CD4-positive, alpha-beta T cell treated with Interleukin-10 for 1 hour (primary cell): ENCODE measurements around the gene LEKR1.

ENCODE experiments used
- DNase-seq: peaks from one replicate; pipeline ENCODE4 v3.0.0-alpha.2; 2020

Gene LEKR1

GRCh38 chr3:157065201-157065600, 239.0 kb downstream of the LEKR1 start:
- no peak for DNase-seq

- DNase-seq: no peak
These were observed 240.4 kb downstream of the LEKR1 start for GRCh38 chr3:157066335-157067098.

GRCh38 chr3:157067114-157067513, 241.0 kb downstream of the LEKR1 start:
- DNase-seq: peak; percentile 60

GRCh38 chr3:157069406-157069805, 243.3 kb downstream of the LEKR1 start:
- DNase-seq: no peak

GRCh38 chr3:157069846-157070677, 243.9 kb downstream of the LEKR1 start:
- DNase-seq: no peak

- no peak for DNase-seq
These were observed 244.5 kb downstream of the LEKR1 start for GRCh38 chr3:157070678-157070999.

- no peak for DNase-seq
These were observed 245.8 kb downstream of the LEKR1 start for GRCh38 chr3:157071744-157072525.

- DNase-seq: no peak
These were observed 247.7 kb downstream of the LEKR1 start for GRCh38 chr3:157073810-157074209.

GRCh38 chr3:157074490-157074889, 248.3 kb downstream of the LEKR1 start:
- DNase-seq: no peak

GRCh38 chr3:157074981-157075380, 248.8 kb downstream of the LEKR1 start:
- no peak for DNase-seq

- DNase-seq: no peak
These were observed 249.7 kb downstream of the LEKR1 start for GRCh38 chr3:157075693-157076420.

GRCh38 chr3:157077565-157077991, 251.4 kb downstream of the LEKR1 start:
- no peak for DNase-seq

- DNase-seq: no peak
These were observed 252.1 kb downstream of the LEKR1 start for GRCh38 chr3:157078131-157078810.

GRCh38 chr3:157078811-157079185, 252.6 kb downstream of the LEKR1 start:
- no peak for DNase-seq

GRCh38 chr3:157079676-157080369, 253.7 kb downstream of the LEKR1 start:
- no peak for DNase-seq

GRCh38 chr3:157081626-157082210, 255.6 kb downstream of the LEKR1 start:
- DNase-seq: peak; percentile 86

- no peak for DNase-seq
These were observed 256.3 kb downstream of the LEKR1 start for GRCh38 chr3:157082305-157082982.

GRCh38 chr3:157083824-157084223, 257.7 kb downstream of the LEKR1 start:
- DNase-seq: no peak

GRCh38 chr3:157086060-157086750, 260.1 kb downstream of the LEKR1 start:
- no peak for DNase-seq

GRCh38 chr3:157086775-157087174, 260.6 kb downstream of the LEKR1 start:
- DNase-seq: no peak
